Neural progenitor cell (in vitro differentiated cells): Measurements from ENCODE around the gene LY6G6D.

Experiments used
- CTCF ChIP-seq: fragments of 200-600 bp; sonication (generic); IDR thresholded peaks from 2 replicates; pipeline ENCODE4 v1.5.1; 2017; ENCODE audit warnings: antibody characterized with exemption, mild to moderate bottlenecking
- EZH2 ChIP-seq: fragments of 200-600 bp; sonication (generic); IDR thresholded peaks from 2 replicates; pipeline ENCODE4 v1.6.1; 2017; ENCODE audit warnings: antibody characterized with exemption, mild to moderate bottlenecking, moderate library complexity
- EZH2phosphoT487 ChIP-seq: fragments of 200-600 bp; sonication (generic); IDR thresholded peaks from 2 replicates; pipeline ENCODE4 v1.6.1; 2017; ENCODE audit warnings: antibody characterized with exemption

- TF ChIP-seq CTCF: no peak
- TF ChIP-seq EZH2: no peak
- no peak for TF ChIP-seq EZH2phosphoT487
Observed at GRCh38 chr6:31713465-31713864, 1.7 kb upstream of the LY6G6D start.
